Measurements from ENCODE around the gene C12orf43.

The C12orf43 gene

GRCh38 chr12:120988658-120989057 is 27.6 kb downstream of the C12orf43 start:
- Histone ChIP-seq H3K36me3 (ENCODE audit: insufficient read depth, low read length) (no peaks in the 10 kb centered on the region), H3K4me1 (ENCODE audit: insufficient read depth, low read length) (peaks cover 10% of the 10 kb centered on the region), H3K27me3 (ENCODE audit: insufficient read depth, low read length) (no peaks in the 10 kb centered on the region), H3K4me3 (ENCODE audit: low read length) (no peak overlapping the region), H2AFZ (ENCODE audit: low read depth, low read length) (no peak overlapping the region), H3K9me3 (ENCODE audit: low read length) (peaks cover 7% of the 10 kb centered on the region)

- peaks cover 10% of the 10 kb centered on the region for H3K4me1 ChIP-seq (ENCODE audit: insufficient read depth, low read length)
- H3K27me3 ChIP-seq (ENCODE audit: insufficient read depth, low read length) = no peaks in the 10 kb centered on the region
- peaks cover 7% of the 10 kb centered on the region for H3K9me3 ChIP-seq (ENCODE audit: low read length)
- H3K36me3 ChIP-seq (ENCODE audit: insufficient read depth, low read length) = no peaks in the 10 kb centered on the region
- no peak overlapping the region for H2AFZ ChIP-seq (ENCODE audit: low read depth, low read length)
- no peak overlapping the region for H3K4me3 ChIP-seq (ENCODE audit: low read length)
Observed at GRCh38 chr12:120988234-120988633, 28.1 kb downstream of the C12orf43 start.

- Histone ChIP-seq H3K4me3 (ENCODE audit: low read length) (no peak overlapping the region), H3K27me3 (ENCODE audit: insufficient read depth, low read length) (no peaks in the 10 kb centered on the region), H2AFZ (ENCODE audit: low read depth, low read length) (peak overlapping the region; percentile 77), H3K4me1 (ENCODE audit: insufficient read depth, low read length) (peaks cover 20% of the 10 kb centered on the region), H3K9me3 (ENCODE audit: low read length) (peaks cover 7% of the 10 kb centered on the region), H3K36me3 (ENCODE audit: insufficient read depth, low read length) (no peaks in the 10 kb centered on the region)
Observed at GRCh38 chr12:120984351-120984898, 31.9 kb downstream of the C12orf43 start.

GRCh38 chr12:120983759-120984158 is 32.5 kb downstream of the C12orf43 start:
- Histone ChIP-seq H3K4me1 (ENCODE audit: insufficient read depth, low read length) (peaks cover 20% of the 10 kb centered on the region), H2AFZ (ENCODE audit: low read depth, low read length) (peak overlapping the region; percentile 77), H3K4me3 (ENCODE audit: low read length) (no peak overlapping the region), H3K36me3 (ENCODE audit: insufficient read depth, low read length) (no peaks in the 10 kb centered on the region), H3K27me3 (ENCODE audit: insufficient read depth, low read length) (no peaks in the 10 kb centered on the region), H3K9me3 (ENCODE audit: low read length) (peaks cover 5% of the 10 kb centered on the region)

- Histone ChIP-seq H3K4me3 (ENCODE audit: low read length) (no peak overlapping the region), H3K9me3 (ENCODE audit: low read length) (no peaks in the 10 kb centered on the region), H2AFZ (ENCODE audit: low read depth, low read length) (no peak overlapping the region), H3K4me1 (ENCODE audit: insufficient read depth, low read length) (peaks cover 20% of the 10 kb centered on the region), H3K36me3 (ENCODE audit: insufficient read depth, low read length) (no peaks in the 10 kb centered on the region), H3K27me3 (ENCODE audit: insufficient read depth, low read length) (no peaks in the 10 kb centered on the region)
Observed at GRCh38 chr12:120982659-120983058, 33.6 kb downstream of the C12orf43 start.

GRCh38 chr12:120981407-120981941 is 34.8 kb downstream of the C12orf43 start:
- Histone ChIP-seq H3K36me3 (ENCODE audit: insufficient read depth, low read length) (no peaks in the 10 kb centered on the region), H3K27me3 (ENCODE audit: insufficient read depth, low read length) (no peaks in the 10 kb centered on the region), H3K9me3 (ENCODE audit: low read length) (no peaks in the 10 kb centered on the region), H2AFZ (ENCODE audit: low read depth, low read length) (no peak overlapping the region), H3K4me1 (ENCODE audit: insufficient read depth, low read length) (peaks cover 20% of the 10 kb centered on the region), H3K4me3 (ENCODE audit: low read length) (no peak overlapping the region)

- Histone ChIP-seq H3K36me3 (ENCODE audit: insufficient read depth, low read length) (no peaks in the 10 kb centered on the region), H2AFZ (ENCODE audit: low read depth, low read length) (no peak overlapping the region), H3K27me3 (ENCODE audit: insufficient read depth, low read length) (no peaks in the 10 kb centered on the region), H3K4me3 (ENCODE audit: low read length) (no peak overlapping the region), H3K9me3 (ENCODE audit: low read length) (no peaks in the 10 kb centered on the region), H3K4me1 (ENCODE audit: insufficient read depth, low read length) (peaks cover 20% of the 10 kb centered on the region)
Observed at GRCh38 chr12:120980800-120981368, 35.4 kb downstream of the C12orf43 start.

GRCh38 chr12:120979862-120980696 is 36.2 kb downstream of the C12orf43 start:
- Histone ChIP-seq H3K36me3 (ENCODE audit: insufficient read depth, low read length) (no peaks in the 10 kb centered on the region), H2AFZ (ENCODE audit: low read depth, low read length) (no peak overlapping the region), H3K4me1 (ENCODE audit: insufficient read depth, low read length) (peaks cover 20% of the 10 kb centered on the region), H3K27me3 (ENCODE audit: insufficient read depth, low read length) (no peaks in the 10 kb centered on the region), H3K4me3 (ENCODE audit: low read length) (no peak overlapping the region), H3K9me3 (ENCODE audit: low read length) (no peaks in the 10 kb centered on the region)

- Histone ChIP-seq H3K9me3 (ENCODE audit: low read length) (no peaks in the 10 kb centered on the region), H3K36me3 (ENCODE audit: insufficient read depth, low read length) (no peaks in the 10 kb centered on the region), H3K4me3 (ENCODE audit: low read length) (no peak overlapping the region), H2AFZ (ENCODE audit: low read depth, low read length) (no peak overlapping the region), H3K4me1 (ENCODE audit: insufficient read depth, low read length) (peaks cover 16% of the 10 kb centered on the region), H3K27me3 (ENCODE audit: insufficient read depth, low read length) (no peaks in the 10 kb centered on the region)
Observed at GRCh38 chr12:120979220-120979861, 36.9 kb downstream of the C12orf43 start.

- Histone ChIP-seq H3K4me1 (ENCODE audit: insufficient read depth, low read length) (peaks cover 12% of the 10 kb centered on the region), H3K27me3 (ENCODE audit: insufficient read depth, low read length) (no peaks in the 10 kb centered on the region), H2AFZ (ENCODE audit: low read depth, low read length) (no peak within 1 kb of the TSS), H3K9me3 (ENCODE audit: low read length) (no peaks in the 10 kb centered on the region), H3K36me3 (ENCODE audit: insufficient read depth, low read length) (no peaks in the 10 kb centered on the region), H3K4me3 (ENCODE audit: low read length) (no peak within 1 kb of the TSS)
Observed at GRCh38 chr12:120978296-120979219, 37.7 kb downstream of the C12orf43 start, which contains the start of gene HNF1A. Gene HNF1A (plus strand): TSS chr12:120978543. CDS start chr12:120978769, 226 bp downstream.

- H3K4me3 ChIP-seq (ENCODE audit: low read length) = no peak overlapping the region
- H3K27me3 ChIP-seq (ENCODE audit: insufficient read depth, low read length) = no peaks in the 10 kb centered on the region
- no peaks in the 10 kb centered on the region for H3K9me3 ChIP-seq (ENCODE audit: low read length)
- H3K4me1 ChIP-seq (ENCODE audit: insufficient read depth, low read length) = peaks cover 16% of the 10 kb centered on the region
- H2AFZ ChIP-seq (ENCODE audit: low read depth, low read length) = no peak overlapping the region
- no peaks in the 10 kb centered on the region for H3K36me3 ChIP-seq (ENCODE audit: insufficient read depth, low read length)
Observed at GRCh38 chr12:120977531-120978295, 38.6 kb downstream of the C12orf43 start.
